ENCODE results near the gene WSCD2.

WSCD2 gene

GRCh38 chr12:108121320-108121719 lies 7.8 kb upstream of the WSCD2 start:
- TF ChIP-seq CTCF (IDR thresholded peaks at IDR 0.05; ENCODE audit: low read depth, low read length), result no peak
- H3K4me3 ChIP-seq (ENCODE audit: low read depth, low read length), result no peak overlapping the region

- H3K4me3 ChIP-seq (ENCODE audit: low read depth, low read length), result no peak overlapping the region
- no peak for TF ChIP-seq CTCF (IDR thresholded peaks at IDR 0.05; ENCODE audit: low read depth, low read length)
Measured at GRCh38 chr12:108121728-108122471, 7.2 kb upstream of the WSCD2 start.

GRCh38 chr12:108122644-108123043 lies 6.4 kb upstream of the WSCD2 start:
- no peak overlapping the region for H3K4me3 ChIP-seq (ENCODE audit: low read depth, low read length)
- TF ChIP-seq CTCF (IDR thresholded peaks at IDR 0.05; ENCODE audit: low read depth, low read length), result no peak

- no peak overlapping the region for H3K4me3 ChIP-seq (ENCODE audit: low read depth, low read length)
- no peak for TF ChIP-seq CTCF (IDR thresholded peaks at IDR 0.05; ENCODE audit: low read depth, low read length)
Measured at GRCh38 chr12:108123402-108123801, 5.7 kb upstream of the WSCD2 start.

GRCh38 chr12:108125073-108125472 lies 4.0 kb upstream of the WSCD2 start:
- no peak overlapping the region for H3K4me3 ChIP-seq (ENCODE audit: low read depth, low read length)
- no peak for TF ChIP-seq CTCF (IDR thresholded peaks at IDR 0.05; ENCODE audit: low read depth, low read length)

GRCh38 chr12:108126212-108126611 lies 2.9 kb upstream of the WSCD2 start:
- H3K4me3 ChIP-seq (ENCODE audit: low read depth, low read length), result no peak overlapping the region
- no peak for TF ChIP-seq CTCF (IDR thresholded peaks at IDR 0.05; ENCODE audit: low read depth, low read length)

GRCh38 chr12:108126990-108127501 lies 2.0 kb upstream of the WSCD2 start:
- TF ChIP-seq CTCF (IDR thresholded peaks at IDR 0.05; ENCODE audit: low read depth, low read length), result no peak
- no peak overlapping the region for H3K4me3 ChIP-seq (ENCODE audit: low read depth, low read length)

All from WI38 (cell line).